HEK293T (cell line): Measurements from ENCODE around the gene CEACAM18.
"Not testable (repeated sequence)": the region's sequence is repeated elsewhere in the genome, so short reads cannot be mapped to it uniquely, and the experiment has no call there.

Experiments used
- FOXA1 ChIP-seq: fragments of 450-650 bp; IDR thresholded peaks from 2 replicates; pipeline ENCODE4 v1.6.1; 2016; ENCODE audit warnings: mild to moderate bottlenecking
- SP1 ChIP-seq: fragments of 450-650 bp; IDR thresholded peaks from 2 replicates; pipeline ENCODE4 v1.6.1; 2017
- TF ChIP-seq, protein P1 (sequence below): fragments of 450-650 bp; IDR thresholded peaks from 2 replicates; pipeline ENCODE4 v1.6.1; 2016

DNA sequence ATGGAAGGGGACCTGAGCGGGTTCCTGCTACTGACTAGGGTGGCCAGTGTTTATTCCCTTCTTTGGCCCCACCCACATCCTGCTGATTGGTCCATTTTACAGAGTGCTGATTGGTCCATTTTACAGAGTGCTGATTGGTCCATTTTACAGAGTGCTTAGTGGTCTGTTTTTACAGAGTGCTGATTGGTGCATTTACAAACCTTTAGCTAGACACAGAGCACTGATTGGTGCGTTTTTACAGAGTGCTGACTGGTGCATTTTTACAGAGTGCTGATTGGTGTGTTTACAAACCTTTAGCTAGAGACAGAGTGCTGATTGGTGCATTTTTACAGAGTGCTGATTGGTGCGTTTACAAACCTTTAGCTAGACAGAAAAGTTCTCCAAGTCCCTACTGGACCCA is 30.8 kb upstream of the CEACAM18 start:
- not testable (repeated sequence) for TF ChIP-seq FOXA1, SP1
- TF ChIP-seq, protein P1, sequence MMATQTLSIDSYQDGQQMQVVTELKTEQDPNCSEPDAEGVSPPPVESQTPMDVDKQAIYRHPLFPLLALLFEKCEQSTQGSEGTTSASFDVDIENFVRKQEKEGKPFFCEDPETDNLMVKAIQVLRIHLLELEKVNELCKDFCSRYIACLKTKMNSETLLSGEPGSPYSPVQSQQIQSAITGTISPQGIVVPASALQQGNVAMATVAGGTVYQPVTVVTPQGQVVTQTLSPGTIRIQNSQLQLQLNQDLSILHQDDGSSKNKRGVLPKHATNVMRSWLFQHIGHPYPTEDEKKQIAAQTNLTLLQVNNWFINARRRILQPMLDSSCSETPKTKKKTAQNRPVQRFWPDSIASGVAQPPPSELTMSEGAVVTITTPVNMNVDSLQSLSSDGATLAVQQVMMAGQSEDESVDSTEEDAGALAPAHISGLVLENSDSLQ: not testable (repeated sequence)
